22Rv1 (cell line): ENCODE data around the gene UBE2QL1.

Experiments used
- ZFX ChIP-seq: fragments of 450-650 bp; IDR thresholded peaks from 2 replicates; pipeline ENCODE4 v1.6.1; 2017; ENCODE audit warnings: antibody characterized with exemption, borderline replicate concordance
- TF ChIP-seq, protein P1 (sequence below): fragments of 450-650 bp; IDR thresholded peaks from 2 replicates; pipeline ENCODE4 v1.5.1; 2017; ENCODE audit warnings: mild to moderate bottlenecking

DNA sequence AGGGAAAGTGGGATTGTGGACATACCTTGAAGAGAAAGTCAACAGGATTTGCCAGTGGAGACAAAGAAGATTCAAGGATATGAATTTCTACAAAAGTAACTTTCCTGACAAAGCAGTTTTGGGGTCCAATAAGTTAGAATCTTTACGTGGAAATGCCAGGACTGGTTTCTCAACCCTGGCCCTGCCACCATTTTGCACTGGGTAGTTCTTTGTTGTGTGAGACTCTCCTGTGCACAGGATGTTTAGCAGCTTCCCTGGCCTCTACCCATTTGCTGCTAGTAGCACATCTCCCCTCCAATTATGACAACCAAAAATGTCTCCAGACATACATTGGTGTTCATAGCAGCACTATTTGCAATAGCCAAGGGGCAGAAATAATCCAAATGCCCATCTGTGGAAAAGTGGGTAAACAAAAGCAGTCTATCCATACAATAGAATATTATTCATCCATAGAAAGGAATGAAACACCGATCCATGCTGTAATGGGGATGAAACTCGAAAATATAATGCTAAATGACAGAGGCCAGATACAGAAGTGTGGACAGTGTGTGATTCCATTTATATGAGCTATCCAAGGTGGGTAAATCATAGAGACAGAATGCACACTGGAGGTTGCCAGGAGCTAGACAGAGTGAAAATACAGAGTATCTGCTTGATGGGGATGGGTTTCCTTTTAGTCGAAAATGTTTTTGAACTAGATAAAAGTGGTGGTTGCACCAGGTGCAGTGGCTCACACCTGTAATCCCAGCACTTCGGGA is 92.8 kb downstream of the UBE2QL1 start:
- TF ChIP-seq, protein P1, sequence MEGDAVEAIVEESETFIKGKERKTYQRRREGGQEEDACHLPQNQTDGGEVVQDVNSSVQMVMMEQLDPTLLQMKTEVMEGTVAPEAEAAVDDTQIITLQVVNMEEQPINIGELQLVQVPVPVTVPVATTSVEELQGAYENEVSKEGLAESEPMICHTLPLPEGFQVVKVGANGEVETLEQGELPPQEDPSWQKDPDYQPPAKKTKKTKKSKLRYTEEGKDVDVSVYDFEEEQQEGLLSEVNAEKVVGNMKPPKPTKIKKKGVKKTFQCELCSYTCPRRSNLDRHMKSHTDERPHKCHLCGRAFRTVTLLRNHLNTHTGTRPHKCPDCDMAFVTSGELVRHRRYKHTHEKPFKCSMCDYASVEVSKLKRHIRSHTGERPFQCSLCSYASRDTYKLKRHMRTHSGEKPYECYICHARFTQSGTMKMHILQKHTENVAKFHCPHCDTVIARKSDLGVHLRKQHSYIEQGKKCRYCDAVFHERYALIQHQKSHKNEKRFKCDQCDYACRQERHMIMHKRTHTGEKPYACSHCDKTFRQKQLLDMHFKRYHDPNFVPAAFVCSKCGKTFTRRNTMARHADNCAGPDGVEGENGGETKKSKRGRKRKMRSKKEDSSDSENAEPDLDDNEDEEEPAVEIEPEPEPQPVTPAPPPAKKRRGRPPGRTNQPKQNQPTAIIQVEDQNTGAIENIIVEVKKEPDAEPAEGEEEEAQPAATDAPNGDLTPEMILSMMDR = no peak
- no peak for TF ChIP-seq ZFX
